Fibroblast of gingiva (primary cell): ENCODE measurements around the gene WDR88.
"Not testable (repeated sequence)": the region's sequence is repeated elsewhere in the genome, so short reads cannot be mapped to it uniquely, and the experiment has no call there.

Experiments used
- DNase-seq: peaks from one replicate; pipeline ENCODE4 v3.0.0-alpha.2; 2011; ENCODE audit warnings: low read depth

Gene WDR88

DNA sequence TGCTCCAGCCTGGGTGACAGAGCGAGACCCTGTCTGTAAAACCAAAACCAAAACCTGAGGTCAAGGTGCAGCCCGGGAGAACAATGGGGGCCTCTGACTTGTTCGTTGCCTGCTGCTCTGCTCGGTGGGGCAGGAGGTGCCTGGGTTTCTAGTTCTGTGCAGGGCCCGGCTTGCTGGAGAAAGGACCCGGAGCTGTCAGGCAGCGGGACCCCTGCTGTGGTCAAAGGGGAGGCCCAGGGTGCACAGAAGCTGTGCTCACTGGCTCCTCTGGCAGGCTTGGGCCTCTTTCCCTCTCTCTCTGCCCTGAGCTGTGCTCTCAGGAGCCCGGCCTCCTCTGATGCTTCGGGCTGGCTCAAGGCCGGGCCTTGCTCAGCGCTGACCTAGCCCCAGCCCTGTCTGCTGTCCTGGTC, 65.7 kb downstream of the WDR88 start:
- no peak for DNase-seq

DNA sequence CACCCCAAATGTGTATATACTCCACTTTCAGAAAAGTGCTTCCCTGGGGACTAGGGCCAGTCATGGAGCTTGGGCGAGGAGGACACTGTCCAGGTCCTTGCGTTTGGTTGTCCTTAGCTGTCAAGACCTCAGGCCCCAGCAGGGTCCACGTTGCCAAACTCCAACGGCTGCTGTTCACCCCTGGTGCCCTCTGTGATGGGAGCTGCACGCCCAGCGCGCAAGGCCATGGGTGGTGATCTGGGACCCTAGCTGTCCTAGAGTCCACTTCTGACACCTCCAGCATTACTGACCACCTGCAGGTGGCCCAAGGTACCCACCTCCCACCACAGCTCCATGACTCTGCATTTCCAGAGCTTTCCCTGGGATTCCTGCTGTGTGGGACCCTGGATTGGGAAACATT, 66.3 kb downstream of the WDR88 start:
- DNase-seq: no peak

DNA sequence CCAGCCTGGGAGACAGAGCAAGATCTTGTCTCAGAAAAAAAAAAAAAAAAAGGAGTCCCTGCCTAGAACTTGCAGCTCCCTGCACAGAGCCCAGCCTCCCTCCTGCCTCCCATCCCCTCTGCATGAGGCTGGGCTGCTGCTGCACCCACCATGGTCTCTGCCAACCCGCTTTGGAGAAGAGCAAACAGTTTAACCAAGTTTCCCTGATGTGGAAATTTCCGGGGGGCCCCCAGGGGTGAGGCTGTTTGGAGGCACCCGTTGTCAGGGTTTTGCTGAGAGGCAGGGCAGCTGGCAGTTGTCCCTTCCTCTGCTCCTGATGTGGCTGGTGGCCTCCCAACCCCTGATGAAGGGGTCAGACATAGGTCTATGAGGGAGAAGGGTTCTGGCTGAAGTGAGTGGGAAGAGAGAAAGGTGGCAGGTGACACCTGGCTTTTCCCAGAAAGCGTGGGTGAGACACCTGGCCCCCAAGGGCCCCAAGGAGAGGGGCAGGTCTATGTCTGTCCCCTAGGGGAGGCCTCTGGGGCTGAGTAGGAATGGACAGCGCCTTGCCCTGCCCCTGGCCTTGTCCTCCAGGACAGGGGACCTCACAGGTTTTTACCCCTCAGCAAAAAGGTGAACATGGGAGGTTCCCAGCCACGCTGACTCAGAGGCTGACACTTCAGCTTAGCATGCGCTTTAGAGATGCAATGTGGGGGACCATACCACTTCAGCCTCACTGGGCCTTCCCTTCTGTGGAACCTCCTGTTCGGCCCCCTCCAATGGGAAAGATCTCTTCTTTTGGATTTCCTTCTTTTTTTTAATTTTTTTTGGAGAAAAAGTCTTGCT, 67.7 kb downstream of the WDR88 start:
- no peak for DNase-seq

DNA sequence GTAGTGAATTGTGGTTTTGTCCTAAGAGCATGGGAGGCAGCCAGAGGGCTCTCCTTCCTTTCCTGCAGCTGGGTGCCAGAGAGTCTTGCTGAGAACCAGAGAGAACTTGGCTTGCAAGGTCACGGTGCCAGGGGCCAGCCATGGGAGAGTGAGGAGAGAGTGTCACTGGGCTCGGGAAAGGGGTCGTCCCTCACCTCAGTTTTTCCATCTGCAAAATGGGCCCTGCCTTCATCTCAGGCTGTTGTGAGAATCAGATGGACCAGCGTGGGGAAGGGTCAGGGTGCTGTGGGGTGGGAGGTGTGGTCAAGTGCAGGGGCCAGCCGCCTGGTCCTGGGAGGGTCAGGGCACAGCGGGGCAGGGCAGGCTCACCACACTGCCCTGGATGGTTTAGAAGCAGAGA, 69.6 kb downstream of the WDR88 start:
- DNase-seq: no peak

DNA sequence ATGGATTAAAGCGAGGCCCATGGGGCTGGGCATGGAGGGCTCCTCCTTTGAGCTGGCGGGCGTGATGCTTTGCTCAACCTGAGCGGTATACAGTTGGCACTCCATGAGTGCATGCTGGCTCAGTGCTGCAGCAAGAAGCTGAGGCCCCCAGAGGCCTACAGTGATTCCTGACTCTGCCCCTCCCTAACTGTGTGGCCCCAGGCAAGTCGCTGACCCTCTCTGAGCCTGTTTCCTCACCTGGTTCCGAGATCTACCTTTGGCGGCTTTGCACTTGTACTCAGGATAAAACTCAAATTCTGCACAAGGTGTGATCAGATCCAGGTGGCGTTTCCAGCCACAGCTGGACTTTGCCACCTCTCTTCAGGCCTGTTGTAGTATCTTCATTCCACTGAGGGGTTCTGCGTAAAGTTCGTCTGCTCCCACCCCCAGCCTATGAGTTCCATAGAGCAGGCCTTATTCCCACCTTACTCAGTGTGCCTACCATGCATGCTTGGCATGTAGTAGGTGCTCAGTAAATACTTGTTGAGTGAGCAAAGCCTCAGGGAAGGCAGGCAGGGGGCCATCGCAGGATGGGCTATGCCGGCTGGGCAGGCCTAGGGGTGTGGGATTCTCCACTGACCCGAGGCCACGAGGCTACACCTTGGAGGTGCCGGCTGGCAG, 70.1 kb downstream of the WDR88 start:
- DNase-seq: no peak

DNA sequence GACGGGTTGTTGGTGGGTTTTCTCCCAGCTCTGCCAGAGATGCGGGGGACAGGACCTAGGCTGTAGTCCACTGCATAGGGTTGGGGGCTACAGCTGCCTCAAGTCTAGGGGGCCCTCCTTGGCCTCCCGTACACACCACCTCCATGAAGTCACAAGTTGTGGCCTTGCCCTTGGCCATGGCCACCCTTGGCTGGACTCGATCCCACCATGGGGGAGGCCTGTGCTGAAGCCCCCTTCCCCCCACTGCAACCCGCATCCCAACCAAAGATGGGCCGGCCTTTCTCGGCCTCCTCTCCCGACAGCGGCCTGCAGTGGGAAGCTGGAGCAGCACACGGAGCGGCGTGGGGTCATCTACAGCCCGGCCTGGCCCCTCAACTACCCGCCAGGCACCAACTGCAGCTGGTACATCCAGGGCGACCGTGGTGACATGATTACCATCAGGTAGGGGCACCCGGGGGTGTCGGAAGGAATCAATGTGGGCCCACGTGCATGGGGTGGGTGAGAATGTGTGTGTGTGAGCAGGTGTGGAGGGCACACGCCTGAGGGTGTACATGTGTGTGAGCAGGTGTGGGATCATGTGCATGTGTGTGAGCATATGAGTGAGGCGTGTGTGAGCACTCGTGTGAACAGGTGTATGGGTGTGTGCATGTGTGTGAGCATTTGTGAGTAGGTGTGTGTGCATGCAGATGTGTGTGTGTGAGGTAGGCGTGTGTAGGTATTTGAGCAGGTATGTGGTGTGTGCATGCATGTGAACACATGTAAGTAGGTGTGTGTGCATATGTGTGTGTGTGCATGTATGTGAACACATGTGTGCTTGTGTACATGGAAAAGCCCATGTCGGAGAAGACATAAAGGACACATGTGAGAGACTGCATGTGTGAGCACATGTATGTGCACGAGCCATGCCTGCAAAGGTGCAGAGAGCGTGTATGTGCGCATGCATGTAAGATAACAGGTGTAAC, 70.9 kb downstream of the WDR88 start:
- no peak for DNase-seq

DNA sequence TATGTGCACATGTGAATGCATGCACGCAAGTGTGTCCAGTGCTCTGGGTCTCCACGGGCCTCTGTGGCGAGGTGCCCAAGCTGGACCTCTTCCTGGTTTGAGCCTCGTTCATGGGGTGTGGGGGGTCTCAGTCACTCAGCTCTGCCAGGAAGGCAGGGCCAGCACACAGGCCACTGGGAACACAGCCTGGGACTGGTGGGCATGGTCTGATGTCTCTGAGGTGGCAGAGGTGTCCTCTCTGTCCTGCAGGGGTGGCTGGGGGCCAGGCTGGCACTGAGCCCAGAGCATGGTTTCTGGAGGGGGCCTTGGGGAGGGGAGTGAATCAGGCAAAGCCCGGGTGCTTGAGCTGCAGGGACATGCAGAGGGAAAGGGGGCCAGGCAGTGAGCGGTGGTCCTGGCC, 71.6 kb downstream of the WDR88 start:
- DNase-seq: no peak

DNA sequence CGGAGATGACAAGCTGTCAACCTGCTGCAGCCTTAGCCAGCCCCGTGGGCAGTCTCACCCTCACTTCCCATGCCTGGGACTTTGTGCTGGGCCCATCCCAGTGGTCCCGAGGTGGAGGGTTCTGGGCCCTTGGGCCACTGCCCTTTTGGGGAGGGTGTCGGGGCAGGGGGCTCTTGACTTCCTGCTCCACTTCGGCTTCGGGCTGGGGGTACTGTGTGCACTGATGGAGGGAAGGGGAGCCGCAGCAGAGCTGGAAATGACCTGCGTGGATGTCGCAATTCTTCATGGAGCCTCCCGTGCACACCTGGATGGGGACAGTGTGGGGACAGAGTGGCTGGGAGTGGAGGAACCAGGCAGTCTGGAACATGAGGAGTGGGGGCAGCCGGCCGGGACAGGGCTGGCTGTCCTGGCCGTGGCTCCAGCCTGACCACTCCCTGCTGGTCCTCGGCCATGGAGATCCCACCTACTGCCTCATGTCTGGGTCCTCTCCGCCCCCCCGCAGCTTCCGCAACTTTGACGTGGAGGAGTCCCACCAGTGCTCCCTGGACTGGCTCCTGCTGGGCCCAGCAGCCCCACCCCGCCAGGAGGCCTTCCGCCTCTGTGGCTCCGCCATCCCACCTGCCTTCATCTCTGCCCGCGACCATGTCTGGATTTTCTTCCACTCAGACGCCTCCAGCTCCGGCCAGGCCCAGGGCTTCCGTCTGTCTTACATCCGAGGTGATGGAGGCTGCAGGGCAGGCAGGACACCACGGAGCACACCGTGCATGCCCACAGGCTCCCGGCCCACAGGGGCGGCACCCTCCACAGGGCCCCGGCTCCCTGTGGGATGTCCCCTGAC, 72.4 kb downstream of the WDR88 start:
- no peak for DNase-seq

DNA sequence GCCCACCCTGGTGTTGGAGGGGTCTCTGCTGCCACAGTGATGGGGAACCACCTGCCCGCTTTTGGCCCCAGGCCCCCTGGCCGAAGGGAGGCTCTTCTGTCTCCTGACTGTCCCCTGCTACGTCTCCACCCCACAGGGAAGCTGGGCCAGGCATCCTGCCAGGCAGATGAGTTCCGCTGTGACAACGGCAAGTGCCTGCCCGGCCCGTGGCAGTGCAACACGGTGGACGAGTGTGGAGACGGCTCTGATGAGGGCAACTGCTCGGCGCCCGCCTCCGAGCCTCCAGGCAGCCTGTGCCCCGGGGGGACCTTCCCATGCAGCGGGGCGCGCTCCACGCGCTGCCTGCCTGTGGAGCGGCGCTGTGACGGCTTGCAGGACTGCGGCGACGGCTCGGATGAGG, 73.2 kb downstream of the WDR88 start:
- no peak for DNase-seq

DNA sequence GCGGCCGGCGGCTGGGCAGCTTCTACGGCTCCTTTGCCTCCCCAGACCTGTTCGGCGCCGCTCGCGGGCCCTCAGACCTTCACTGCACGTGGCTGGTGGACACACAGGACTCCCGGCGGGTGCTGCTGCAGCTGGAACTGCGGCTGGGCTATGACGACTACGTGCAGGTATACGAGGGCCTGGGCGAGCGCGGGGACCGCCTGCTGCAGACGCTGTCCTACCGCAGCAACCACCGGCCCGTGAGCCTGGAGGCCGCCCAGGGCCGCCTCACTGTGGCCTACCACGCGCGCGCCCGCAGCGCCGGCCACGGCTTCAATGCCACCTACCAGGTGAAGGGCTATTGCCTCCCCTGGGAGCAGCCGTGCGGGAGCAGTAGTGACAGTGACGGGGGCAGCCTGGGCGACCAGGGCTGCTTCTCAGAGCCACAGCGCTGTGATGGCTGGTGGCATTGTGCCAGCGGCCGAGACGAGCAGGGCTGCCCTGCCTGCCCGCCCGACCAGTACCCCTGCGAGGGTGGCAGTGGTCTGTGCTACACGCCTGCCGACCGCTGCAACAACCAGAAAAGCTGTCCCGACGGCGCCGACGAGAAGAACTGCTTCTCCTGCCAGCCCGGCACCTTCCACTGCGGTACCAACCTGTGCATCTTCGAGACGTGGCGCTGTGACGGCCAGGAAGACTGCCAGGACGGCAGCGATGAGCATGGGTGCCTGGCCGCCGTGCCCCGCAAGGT, 73.8 kb downstream of the WDR88 start:
- no peak for DNase-seq

DNA sequence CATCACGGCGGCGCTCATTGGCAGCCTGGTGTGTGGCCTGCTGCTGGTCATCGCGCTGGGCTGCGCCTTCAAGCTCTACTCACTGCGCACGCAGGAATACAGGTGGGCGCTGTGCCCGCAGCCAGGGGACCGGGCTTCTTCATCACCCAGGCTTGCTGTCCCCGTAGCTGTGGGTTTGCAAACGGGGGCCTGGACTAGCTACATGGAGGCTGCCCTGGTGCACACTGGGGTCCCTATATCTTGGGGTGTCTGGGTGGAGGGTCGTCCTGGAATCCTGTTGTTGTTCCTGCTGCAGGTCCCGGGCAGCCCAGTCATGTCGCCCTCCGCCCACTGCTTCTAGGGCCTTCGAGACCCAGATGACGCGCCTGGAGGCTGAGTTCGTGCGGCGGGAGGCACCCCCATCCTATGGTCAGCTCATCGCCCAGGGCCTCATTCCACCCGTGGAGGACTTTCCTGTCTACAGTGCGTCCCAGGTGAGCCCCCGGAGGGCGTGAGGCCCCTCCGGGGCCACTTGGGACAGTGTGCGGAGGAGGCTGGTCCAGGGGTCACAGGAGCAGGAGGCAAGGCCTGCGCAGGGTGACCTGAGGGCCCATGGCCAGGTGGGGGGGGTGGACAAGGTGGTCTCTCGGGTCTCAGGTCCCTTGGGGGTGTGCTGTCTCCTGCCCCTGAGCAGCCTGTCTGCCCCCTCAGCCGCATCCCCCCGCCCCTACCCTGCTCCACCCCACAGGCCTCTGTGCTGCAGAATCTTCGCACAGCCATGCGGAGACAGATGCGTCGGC, 74.5 kb downstream of the WDR88 start:
- DNase-seq: no peak

DNA sequence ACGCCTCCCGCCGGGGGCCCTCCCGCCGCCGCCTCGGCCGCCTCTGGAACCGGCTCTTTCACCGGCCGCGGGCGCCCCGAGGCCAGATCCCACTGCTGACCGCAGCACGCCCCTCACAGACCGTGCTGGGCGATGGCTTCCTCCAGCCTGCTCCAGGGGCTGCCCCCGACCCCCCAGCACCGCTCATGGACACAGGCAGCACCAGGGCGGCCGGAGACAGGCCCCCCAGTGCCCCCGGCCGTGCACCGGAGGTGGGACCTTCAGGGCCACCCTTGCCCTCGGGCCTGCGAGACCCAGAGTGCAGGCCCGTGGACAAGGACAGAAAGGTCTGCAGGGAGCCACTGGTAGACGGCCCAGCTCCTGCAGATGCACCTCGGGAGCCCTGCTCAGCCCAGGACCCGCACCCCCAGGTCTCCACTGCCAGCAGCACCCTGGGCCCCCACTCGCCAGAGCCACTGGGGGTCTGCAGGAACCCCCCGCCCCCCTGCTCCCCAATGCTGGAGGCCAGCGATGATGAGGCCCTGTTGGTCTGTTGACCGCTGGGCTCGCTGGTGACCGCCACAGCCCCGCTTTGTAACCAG, 75.2 kb downstream of the WDR88 start:
- DNase-seq: no peak

DNA sequence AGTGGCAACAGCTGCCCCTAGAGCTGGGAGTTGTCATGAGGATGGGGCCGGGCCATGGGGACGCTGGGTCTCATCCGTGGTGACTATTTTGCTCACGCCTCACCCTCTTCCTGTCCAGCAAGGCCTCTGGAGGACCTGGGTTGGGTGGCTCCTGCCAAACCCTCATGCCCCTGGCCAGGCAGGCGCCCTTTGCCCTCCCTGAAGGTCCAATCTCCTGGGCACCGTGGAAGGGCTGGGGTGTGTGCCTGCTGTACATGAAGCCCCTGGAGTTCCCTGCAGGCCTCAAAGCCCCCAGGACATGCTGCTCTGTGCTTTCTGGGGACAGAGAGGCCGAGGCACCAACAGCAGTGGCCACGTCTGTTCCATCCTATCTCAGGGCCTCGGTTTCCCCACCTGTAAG, 76.0 kb downstream of the WDR88 start:
- DNase-seq: no peak

DNA sequence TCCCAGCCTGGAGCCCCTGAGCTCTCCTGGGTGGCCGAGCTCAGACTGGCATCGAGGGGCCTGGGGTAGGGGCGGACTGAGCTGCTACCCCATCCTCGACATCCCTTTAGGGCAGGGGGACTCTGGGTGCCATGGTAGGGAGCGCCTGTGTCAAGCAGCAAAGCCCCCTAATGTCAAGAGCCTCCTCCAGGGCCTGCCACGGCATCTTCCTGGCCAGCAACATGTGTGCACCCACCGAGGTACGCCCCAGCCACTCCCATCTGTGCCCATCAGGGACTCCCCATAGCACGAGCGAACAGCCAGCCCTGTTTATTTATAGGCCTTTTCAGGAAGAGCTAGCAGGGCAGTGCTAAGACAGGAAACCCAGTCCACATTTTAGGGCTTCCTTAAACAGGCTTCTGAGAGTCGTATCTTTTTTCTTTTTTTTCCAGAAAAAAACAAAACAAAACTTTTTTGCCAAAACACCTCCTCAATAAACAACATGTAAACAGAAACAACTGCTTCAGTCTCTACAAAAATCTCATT, 76.5 kb downstream of the WDR88 start:
- no peak for DNase-seq

DNA sequence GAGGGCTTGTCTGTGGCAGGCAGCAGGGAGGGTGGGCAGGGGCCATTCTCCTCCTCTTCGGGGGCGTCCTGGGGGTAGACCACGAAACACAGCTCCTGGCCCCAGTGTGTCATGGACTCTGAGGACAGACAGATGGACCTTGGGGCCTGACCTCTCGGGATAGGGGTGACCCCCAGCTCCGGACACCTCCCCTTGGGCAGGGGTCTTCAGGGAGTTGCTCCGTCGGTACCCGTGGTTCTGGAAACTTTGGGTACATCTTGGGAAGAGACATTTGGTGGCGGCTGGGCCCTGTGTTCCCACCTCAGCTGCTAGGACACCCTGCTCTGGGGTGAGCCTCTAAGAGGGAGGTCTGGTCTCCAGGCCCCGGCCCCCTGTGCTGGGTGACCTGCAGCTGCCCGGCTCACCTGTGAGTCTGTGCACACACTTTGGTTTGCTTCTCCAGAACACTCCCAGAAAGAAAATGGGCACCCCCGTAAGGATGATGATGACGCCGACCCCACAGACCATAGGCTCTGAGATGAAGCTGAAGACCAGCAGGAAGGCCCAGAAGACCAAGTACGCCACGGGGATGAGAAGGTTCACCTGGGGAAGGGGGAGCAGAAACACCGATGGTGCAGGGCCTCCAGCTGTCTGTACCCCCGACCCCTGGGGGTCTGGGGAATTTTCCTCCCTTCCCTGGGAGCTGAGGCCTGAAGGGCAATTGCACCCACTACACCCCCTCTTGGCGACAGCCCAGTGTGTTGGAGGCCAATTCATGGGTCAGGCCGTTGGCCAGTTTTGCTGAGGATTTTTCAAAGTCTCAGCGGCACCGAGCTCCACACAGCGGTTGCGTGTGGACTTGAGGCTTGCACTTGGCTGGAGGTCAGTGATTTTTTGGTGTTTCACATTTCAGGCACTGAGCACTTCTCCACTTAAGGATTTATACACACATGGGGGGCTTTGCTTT, 77.3 kb downstream of the WDR88 start:
- DNase-seq: no peak

DNA sequence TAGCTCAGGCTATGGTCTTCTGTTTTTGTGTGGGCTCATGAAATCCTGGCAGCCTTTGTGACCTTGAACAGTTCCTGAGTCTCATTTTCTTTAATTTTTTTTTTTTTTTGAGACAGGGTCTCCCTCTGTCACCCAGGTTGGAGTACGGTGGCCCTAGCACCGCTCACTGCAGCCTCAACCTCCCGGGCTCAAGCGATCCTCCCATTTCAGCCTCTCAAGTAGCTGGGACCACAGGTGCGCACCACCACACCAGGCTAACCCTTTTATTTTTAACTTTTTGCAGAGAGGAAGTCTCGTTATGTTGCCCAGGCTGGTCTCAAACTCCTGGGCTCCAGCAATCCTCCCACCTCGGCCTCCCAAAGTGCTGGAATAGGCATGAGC, 77.9 kb downstream of the WDR88 start:
- DNase-seq: not testable (repeated sequence)

DNA sequence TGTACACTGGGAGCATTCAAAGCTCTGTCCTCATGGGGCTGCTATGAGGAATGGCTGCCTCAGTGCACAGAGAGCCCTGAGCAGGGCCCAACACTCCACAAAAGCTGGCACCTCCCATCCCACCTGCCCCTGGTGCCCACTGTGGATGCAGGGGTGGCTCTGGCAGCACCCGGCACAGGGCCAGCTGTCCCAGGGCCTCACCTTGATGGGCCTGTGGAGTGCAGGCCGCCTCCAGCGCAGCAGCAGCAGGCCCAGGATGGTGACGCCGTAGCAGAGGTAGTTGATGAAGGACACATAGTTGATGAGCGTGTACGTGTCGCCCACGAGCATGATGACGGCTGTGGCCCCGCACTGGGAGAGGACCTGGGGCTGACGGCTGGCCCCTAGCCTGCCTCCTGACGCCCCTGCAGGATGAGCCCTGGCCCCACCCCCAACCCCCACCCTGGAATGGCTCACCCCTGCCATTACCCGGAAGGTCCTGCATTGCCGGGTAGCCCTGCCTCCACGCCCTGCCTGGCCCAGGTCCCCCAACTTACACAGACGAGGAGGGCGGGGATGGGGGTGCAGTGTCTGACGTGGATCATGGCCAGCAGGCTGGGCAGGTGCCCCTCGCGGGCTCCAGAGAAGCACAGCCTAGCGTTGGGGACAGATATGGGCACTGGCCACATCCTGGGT, 78.5 kb downstream of the WDR88 start:
- no peak for DNase-seq
